VCaP (cell line): ENCODE data around the gene PRKCQ.
A peak's percentile ranks its signal among the peaks of the same experiment; 100 is the strongest.

Experiments
- H3K27ac ChIP-seq: fragments of 450-650 bp; 2 replicates; pipeline ENCODE4 v1.5.1; 2017
- TF ChIP-seq, protein P1 (sequence below): fragments of 450-650 bp; conservative IDR thresholded peaks from 2 replicates; pipeline ENCODE4 v1.5.1; 2017; ENCODE audit warnings: mild to moderate bottlenecking, moderate library complexity

The PRKCQ gene

DNA sequence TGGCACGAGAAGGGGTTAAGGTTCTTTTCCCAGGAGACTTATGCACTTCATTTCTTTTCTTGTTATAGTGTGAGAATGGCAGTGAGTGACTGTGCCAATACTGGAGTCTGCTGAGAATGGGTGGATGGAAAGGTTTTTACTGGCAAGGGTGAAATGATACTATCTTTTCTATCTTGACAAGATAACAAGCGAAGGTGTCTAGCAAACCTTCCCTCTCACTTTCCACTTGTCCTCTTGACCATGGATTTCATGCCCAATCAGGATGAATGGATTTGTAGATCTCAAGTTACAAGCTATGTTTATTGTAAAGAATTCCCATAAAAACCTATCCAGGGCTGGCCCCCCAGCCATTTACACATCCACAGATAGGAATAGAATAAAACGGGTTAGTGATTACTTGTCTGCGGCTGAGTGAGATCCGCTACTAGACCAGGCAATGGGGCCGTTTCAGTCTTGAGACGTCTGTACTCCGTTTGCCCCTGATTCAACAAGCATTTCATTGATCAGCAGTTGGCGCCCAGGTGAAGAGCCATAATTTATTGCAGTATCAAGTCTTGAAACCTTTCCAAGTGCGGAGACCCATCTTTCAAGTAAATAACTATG lies 152.6 kb downstream of the PRKCQ start:
- H3K27ac ChIP-seq: no peak overlapping the region
- TF ChIP-seq, protein P1, sequence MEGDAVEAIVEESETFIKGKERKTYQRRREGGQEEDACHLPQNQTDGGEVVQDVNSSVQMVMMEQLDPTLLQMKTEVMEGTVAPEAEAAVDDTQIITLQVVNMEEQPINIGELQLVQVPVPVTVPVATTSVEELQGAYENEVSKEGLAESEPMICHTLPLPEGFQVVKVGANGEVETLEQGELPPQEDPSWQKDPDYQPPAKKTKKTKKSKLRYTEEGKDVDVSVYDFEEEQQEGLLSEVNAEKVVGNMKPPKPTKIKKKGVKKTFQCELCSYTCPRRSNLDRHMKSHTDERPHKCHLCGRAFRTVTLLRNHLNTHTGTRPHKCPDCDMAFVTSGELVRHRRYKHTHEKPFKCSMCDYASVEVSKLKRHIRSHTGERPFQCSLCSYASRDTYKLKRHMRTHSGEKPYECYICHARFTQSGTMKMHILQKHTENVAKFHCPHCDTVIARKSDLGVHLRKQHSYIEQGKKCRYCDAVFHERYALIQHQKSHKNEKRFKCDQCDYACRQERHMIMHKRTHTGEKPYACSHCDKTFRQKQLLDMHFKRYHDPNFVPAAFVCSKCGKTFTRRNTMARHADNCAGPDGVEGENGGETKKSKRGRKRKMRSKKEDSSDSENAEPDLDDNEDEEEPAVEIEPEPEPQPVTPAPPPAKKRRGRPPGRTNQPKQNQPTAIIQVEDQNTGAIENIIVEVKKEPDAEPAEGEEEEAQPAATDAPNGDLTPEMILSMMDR: no peak

DNA sequence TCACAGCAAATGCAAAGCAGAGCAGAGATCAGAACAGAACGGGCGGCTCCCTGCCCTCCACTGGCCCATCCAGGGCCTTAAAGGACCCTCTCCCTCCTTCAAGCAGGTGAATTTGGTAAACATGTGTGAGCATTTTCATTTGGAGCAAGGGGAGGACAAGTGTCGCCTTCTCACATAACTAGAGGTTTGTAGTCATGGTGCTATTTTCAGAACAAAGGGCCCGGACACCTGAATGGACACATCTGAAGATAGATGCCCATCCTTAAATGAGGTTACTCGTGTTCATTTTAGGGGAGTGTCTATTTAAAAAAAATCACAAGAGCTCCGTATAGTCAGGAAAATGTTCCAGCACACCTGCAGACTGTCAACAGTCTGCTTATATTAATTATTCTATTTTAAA lies 153.8 kb downstream of the PRKCQ start:
- no peak overlapping the region for H3K27ac ChIP-seq
- TF ChIP-seq, protein P1: no peak

DNA sequence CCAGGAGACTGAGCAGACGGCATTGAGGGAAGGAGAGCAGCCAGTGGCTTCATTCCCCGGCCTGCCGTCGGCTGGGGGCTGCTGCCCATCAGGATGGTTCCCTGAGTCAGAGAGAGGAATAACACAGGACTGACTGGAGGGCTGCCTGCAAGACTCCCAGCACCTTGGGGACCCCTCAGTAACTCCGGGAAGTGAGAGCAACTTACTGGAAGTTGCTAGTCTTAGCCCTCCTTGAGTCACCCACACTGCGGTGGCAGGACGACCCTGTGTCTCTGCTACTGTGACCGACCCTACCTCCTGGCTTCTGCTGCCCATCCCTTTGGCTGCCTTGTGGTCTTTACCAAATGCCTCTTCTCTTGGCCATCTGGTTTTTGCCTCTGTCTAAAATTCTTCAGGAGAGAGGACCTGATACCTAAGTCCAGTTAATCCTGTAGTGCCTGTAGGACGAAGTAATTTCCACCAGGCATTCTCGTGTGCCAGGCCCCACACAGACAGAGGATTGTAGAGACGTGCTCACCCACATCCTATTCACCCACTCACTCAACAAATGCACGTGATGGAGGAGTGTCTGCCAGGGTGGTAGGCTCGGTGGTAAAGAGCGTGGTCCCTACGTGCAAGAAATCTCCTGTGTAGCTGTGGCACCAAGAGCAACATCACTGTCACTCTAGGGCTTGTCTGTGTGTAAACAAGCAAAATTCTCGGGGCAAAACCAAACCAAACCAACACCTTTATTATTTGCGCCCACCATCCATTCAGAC lies 156.5 kb downstream of the PRKCQ start:
- no peak overlapping the region for H3K27ac ChIP-seq
- TF ChIP-seq, protein P1: no peak

DNA sequence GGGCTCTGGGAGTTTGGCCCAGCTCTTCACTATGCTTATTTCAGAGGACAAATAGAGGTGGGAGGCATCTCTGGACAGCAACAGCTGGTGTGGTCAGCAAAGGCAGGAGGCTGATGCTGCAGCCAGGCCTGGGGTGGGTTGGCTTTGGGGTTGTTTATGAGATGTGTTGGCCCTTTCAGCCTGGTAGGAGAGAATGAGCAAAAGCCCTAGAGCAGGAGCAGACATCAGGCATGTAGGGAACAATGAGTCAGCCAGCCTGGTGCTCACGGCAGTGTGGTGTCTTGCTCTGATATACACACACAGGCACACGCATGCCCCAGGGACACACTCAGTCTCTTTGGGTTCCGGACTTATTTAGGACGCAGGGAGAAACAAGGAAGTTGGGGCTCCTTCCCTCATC lies 157.1 kb downstream of the PRKCQ start:
- TF ChIP-seq, protein P1: no peak
- H3K27ac ChIP-seq: no peak overlapping the region

DNA sequence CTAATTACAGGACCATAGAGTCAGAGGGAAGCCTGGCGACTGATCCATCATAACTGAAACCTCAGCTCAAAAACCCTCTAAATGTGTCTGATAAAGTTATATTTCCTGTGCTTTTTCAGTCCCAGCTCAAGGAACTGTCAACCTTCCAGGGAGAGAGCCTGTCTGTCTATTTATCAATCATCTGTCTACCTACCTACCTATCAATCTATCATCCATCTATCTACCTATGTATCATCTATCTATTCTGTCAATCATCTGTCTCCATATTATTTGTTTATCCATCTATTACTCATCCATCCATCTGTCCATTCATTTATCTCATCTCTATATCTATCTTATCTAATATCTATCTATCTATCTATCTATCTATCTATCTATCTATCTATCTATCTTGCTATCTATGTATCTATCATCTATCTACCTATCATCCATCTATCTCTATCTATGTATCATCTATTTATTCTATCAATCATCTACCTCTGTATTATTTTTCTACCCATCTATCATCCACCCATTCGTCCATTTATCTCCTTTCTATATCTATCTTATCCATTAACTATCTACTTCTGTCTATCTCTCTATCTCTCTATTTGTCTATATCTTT lies 161.4 kb downstream of the PRKCQ start:
- no peak overlapping the region for H3K27ac ChIP-seq
- TF ChIP-seq, protein P1: no peak

DNA sequence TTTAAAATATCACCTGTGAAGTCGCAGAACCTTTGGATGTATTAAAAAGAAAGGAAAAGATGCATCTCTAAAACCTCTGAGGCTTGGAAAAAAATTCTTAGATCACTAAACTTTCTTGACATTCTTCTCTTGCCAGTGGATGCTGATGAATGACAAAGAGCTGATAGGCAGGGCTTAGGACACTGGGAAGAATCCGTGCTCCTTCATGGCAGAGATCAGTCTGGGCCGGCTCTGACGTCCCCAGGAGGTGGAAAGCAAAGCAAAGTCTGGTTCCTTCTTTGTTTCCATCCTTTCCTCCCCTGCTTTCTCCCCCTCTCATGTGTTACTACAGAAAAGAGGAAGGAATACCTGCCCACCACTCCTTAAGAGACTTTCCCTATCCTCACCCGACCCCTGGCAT lies 161.9 kb downstream of the PRKCQ start:
- TF ChIP-seq, protein P1: no peak

DNA sequence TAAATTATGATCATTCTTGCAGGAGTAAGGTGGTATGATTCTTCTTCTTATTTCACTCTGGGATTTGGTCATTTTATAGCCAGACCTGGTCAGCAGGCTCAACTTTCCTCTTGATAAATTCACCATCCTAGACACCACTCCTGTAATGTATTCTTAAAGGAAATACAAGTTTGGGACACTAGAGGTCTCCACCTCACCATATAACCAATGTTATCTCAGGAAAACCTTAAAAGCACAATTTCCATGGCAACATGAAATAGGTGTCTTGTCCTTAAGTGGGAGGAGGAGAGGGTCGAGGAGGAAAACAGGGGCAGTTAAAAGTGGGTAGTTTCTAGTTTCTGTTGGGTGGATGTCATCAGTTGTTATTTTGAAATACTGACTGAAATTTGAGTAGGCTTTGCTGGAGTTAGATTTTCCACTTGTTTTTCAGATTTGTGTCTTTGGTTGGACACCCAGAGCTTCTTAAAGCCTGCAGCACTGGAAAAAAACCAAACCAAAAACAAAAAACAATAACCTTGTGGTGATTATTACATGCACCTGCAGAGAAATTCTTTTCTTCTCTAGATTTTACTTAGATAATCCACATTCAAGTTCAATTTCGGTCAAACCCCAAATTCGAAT lies 163.1 kb downstream of the PRKCQ start:
- TF ChIP-seq, protein P1: peak; percentile 79
- no peak overlapping the region for H3K27ac ChIP-seq

More for the DNA sequence above, 161.9 kb downstream of the PRKCQ start:
- no peak overlapping the region for H3K27ac ChIP-seq
